ENCODE data around the gene CCBE1. TPM values are rescaled to one million over a fixed set of nuclear protein-coding genes. Genes with fewer than 3 reads are reported as not detected.

CCBE1 gene
- total and polyA plus RNA-seq, 2 of the 4 experiments (the other 2 are of a cell fraction), result 64.8 to 148 TPM

DNA sequence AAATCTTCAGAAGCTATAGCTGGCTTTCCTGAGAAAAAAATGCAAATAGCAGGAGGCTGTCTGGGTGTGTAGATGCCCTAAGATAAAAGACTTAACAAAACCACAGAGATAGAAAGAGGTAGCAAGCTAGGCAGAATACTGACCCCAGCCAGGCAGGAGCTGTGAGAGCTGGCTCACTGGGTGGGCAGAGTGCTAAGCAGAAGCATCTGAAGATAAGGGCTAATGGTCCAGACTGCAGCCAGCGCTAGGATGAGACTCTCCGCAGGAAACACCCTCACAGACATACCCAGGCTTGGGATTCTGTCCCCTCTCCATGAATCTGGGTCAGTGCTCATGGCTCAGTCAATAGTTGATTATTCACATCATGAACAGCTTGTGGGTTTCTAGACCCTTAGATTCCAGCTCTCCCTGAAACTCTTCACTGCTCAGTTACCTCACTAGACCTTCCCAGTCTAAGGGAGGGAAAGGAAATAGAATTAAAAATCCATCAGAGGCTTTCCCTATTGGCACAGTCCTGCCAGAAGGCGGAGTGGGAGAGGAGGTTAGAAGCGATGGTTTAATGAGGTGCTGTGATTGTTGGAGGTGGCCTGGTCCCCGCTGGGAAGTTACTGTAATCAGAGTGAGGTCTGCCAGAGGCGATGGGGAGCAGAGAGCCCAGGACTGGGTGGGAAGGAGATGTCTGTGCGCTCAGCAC is 21.4 kb upstream of the CCBE1 start (continued):
- TF ChIP-seq, protein P1, sequence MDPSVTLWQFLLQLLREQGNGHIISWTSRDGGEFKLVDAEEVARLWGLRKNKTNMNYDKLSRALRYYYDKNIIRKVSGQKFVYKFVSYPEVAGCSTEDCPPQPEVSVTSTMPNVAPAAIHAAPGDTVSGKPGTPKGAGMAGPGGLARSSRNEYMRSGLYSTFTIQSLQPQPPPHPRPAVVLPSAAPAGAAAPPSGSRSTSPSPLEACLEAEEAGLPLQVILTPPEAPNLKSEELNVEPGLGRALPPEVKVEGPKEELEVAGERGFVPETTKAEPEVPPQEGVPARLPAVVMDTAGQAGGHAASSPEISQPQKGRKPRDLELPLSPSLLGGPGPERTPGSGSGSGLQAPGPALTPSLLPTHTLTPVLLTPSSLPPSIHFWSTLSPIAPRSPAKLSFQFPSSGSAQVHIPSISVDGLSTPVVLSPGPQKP (IDR thresholded peaks at IDR 0.05; ENCODE audit: borderline replicate concordance, low read depth, low read length), result no peak
- TF ChIP-seq RFX5 (IDR thresholded peaks at IDR 0.05; ENCODE audit: low read depth, low read length), result no peak

DNA sequence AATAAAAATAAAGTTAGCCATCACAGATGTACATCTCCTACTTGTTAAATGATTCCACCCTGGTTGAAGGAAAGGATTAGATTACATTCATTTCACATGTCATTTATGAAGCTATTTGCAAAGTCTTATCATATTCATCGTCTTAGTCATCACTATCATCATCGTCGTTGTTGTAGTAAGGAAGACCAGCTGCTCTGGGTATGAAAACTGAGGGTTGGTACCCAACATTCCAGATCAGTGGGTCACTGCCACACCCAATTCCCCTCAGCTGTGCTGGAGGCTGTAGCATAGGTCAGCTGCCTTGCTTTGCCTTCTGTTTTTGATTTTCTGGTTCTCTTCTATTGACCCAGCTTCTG is 20.9 kb upstream of the CCBE1 start:
- Histone ChIP-seq H2BK15ac (ENCODE audit: low read depth, low read length) (peak overlapping the region; percentile 97), H3K56ac (ENCODE audit: extremely low read depth, insufficient read depth, low read length) (peak overlapping the region; percentile 86), H3K79me1 (ENCODE audit: low read depth in 1 of 2, low read length in 2 of 2) (peaks cover 0 to 12% of the 10 kb centered on the region in 2 experiments; a peak in 2 of 4 replicates), H3K27me3 (ENCODE audit: control insufficient read depth, insufficient read depth, low read length) (no peaks in the 10 kb centered on the region), H3K27ac (ENCODE audit: insufficient read depth, low read length) (peak overlapping the region; percentile 58), H3K14ac (replicated peaks; ENCODE audit: low read depth, low read length) (peak overlapping the region; percentile 97; the same call in 1 of the 2 replicates), H4K5ac (ENCODE audit: low read depth, low read length) (peak overlapping the region; percentile 97), H3K4ac (ENCODE audit: low read depth, low read length) (peak overlapping the region; percentile 97), H3K23ac (ENCODE audit: low read depth, low read length) (peak overlapping the region; percentile 96), H2BK120ac (ENCODE audit: low read depth, low read length) (peak overlapping the region; percentile 99), H2AK9ac (replicated peaks; ENCODE audit: low read depth, low read length, poor library complexity) (no peak overlapping the region), H3K9me3 (ENCODE audit: control insufficient read depth, insufficient read depth, low read length) (0 out of 2 replicates have a peak, but pooled peaks cover 3% of the 10 kb centered on the region), H3K36me3 (ENCODE audit: control insufficient read depth, insufficient read depth, low read length) (no peaks in the 10 kb centered on the region), H2AFZ (replicated peaks; ENCODE audit: low read length, poor library complexity) (no peak overlapping the region), H2AK5ac (ENCODE audit: low read depth, low read length) (no peak overlapping the region; the same call in 1 of the 2 replicates), H2BK5ac (ENCODE audit: low read depth, low read length, poor library complexity, severe bottlenecking) (peak overlapping the region; percentile 98), H3K4me1 (ENCODE audit: control insufficient read depth, insufficient read depth, low read length) (peaks cover 37% of the 10 kb centered on the region), H2BK20ac (ENCODE audit: low read depth, low read length) (peak overlapping the region; percentile 99), H3K4me3 (ENCODE audit: insufficient read depth, low read depth, low read length) (no peak overlapping the region), H3K18ac (ENCODE audit: low read depth, low read length) (peak overlapping the region; percentile 96), H3K9me1 (ENCODE audit: insufficient read depth, low read length) (peaks cover 29% of the 10 kb centered on the region), H4K20me1 (ENCODE audit: insufficient read depth, low read length) (no peaks in the 10 kb centered on the region), H3K9ac (ENCODE audit: low read depth, low read length) (no peak overlapping the region), H4K8ac (ENCODE audit: low read depth in 2 of 2, low read length in 2 of 2) (peak overlapping the region; percentile 93 to 97), H3K4me2 (ENCODE audit: low read depth, low read length) (peak overlapping the region; percentile 24; the same call in 1 of the 2 replicates), H4K91ac (ENCODE audit: insufficient read depth, low read depth, low read length) (peak overlapping the region; percentile 98)
- intact Hi-C loops (cut with micrococcal nuclease), result loop anchor here (5.0 kb wide), 1 partner anchor 179 kb away; the partner anchor contains the start of gene PMAIP1
- no TSS peak for BruUV-seq (replicated peaks)
- in situ Hi-C loops (cut with MboI; ENCODE audit: low sequenced_read_pairs), result no loop called here
- TF ChIP-seq CHD1 (IDR thresholded peaks at IDR 0.05; ENCODE audit: low read depth, low read length) (no peak), CEBPB (IDR thresholded peaks at IDR 0.05; ENCODE audit: low read depth, low read length) (no peak), FOS (IDR thresholded peaks at IDR 0.05; ENCODE audit: low read depth, low read length) (peak; percentile 64), NFE2L2 (IDR thresholded peaks at IDR 0.05; ENCODE audit: low read depth, low read length) (no peak), RAD21 (IDR thresholded peaks at IDR 0.05; ENCODE audit: low read length) (no peak), RCOR1 (IDR thresholded peaks at IDR 0.05; ENCODE audit: insufficient replicate concordance, low read length) (peak; percentile 81)
- TF ChIP-seq, protein P1 (IDR thresholded peaks at IDR 0.05; ENCODE audit: borderline replicate concordance, low read depth, low read length), result no peak
- peak; percentile 62 for ATAC-seq (ENCODE audit: low read depth)
- dilution Hi-C loops (cut with HindIII; ENCODE audit: low sequenced_read_pairs, unreplicated experiment), result no loop called here
- WGBS, 2 experiments (ENCODE audit: extremely low coverage in 2 of 2, insufficient read length in 1 of 2), result no CpG with 5 or more reads among the region's 3 CpGs
- ChIA-PET CTCF (interaction anchor here (1.0 to 2.1 kb wide), 3 partner anchors 21 to 106 kb away, joined by 3 to 9 read pairs (median 4); partner anchors contain the start of gene CCBE1), POLR2A (ENCODE audit: unreplicated experiment) (interaction anchor here (0.6 to 0.8 kb wide), 3 partner anchors 21 to 259 kb away, joined by 3 to 4 read pairs (median 3); partner anchors contain the start of gene CCBE1)
- peak; percentile 95 for DNase-seq

All from IMR-90 (cell line).